GM18526 (cell line): ENCODE measurements around the gene NPPC.

Experiments
- POLR2A ChIP-seq: IDR thresholded peaks from 3 replicates; pipeline ENCODE4 v1.6.1; 2011; ENCODE audit not compliant: insufficient read length; ENCODE audit errors: extremely low read depth

NPPC gene

DNA sequence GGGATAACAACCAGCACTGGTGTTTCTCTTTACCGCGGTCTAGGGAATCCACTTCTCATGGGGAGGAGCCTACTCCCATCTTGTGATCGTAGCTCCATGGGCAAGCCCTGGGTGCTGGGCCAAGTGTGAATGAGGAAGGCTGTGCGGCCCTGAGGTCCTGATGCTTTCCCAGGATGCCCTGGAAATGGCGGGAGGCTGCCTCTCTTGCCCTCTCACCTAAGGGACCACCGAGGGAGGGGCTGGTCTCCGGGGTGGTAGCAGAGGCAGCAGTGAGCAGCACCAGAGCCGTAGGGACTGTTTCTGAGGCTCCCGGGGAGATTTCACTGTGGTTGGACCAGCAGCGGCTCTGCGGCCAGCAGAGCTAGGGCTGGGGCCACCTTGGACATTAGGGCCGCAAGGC is 15.5 kb upstream of the NPPC start:
- no peak for TF ChIP-seq POLR2A

DNA sequence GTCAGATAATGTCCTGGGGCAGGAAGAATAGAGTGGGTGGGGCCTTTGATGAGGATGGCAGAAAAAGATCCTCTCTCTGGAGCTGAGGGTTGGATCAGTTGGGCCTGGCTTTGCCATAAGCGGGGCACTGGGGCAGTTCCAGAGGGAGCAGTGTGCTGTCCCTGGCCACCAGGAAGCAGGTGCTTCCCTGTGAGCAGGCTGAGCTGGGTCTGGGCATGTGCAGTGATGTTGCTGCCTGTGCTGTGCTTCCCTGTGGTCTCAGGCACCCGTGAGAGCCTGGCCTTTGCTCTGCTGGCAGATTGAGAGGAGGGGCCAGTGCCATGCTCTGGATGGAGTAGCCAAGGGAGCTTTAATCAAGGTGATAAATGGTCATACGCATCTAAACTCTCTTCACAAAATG is 14.6 kb upstream of the NPPC start:
- TF ChIP-seq POLR2A: no peak

DNA sequence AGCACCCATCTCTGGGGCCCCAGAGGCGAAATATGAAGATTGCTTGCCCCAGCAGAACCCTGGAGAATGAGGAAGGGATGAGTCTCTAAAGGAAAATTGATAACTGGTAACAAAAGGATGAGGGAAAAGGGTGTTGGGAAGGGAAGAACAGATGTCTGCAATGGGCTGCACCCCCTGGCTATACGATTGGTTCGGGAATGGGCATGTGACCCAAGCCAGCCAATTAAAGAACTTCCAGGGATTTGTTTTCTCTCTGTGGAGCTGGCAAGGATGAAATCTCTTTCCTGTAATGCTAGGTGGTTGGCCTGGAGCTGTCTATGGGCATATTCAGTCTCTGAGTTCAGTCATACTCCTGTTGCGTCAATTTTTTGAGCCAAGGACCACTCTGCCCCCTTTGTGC is 12.8 kb upstream of the NPPC start:
- TF ChIP-seq POLR2A: no peak

DNA sequence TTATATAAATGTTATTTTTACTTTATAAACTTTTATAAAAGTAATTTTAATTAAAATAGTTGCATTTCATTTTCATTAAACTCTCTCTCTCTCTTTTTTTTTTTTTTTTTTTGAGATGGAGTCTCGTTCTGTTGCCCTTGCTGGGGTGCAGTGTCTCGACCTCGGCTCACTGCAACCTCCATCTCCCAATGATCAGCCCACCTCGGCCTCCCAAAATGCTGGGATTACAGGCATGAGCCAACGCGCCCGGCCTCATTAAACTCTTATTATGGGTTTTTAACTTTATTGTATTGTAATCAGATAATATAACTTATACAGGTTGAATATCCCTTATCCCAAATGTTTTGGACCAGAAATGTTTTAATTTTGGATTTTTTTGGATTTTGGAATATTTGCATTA is 10.9 kb upstream of the NPPC start:
- no peak for TF ChIP-seq POLR2A

DNA sequence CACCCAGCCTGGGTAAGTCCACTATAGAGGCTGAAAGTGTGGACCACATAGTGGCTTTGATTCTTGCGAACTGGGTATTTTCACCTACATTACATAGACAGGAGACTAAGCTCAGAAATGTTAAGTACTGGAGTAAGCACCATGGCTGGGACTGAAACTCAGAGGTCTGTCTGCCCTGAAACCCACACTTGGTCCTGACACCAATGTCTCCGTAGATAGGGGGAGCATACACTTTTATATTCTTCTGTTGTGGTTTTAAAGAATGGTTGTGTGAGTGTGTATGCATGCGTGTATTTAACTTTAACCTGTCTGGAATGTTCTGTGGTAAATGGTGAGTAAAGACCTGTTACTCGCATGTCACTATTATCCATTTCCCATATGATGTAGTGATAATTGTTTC is 10.3 kb upstream of the NPPC start:
- no peak for TF ChIP-seq POLR2A

DNA sequence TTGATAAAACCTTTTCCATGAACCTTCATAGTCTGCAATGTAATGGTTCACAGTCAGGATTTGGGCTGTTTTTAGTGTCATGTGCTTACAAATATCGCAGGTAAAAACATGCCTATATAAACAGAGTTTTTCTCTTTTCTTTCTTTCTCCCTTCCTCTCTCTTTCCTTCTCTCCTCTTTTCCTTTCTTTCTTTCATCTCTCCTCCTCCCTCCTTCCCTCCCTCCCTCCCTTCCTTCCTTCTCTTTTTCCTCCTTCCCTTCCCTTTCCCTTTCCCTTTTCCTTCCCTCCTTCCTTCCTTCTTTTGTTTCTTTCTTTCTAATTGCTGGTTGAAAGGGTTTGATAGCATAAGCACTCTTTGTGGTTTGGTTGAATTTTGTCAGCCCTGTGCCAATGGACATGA is 9.6 kb upstream of the NPPC start:
- TF ChIP-seq POLR2A: no peak

DNA sequence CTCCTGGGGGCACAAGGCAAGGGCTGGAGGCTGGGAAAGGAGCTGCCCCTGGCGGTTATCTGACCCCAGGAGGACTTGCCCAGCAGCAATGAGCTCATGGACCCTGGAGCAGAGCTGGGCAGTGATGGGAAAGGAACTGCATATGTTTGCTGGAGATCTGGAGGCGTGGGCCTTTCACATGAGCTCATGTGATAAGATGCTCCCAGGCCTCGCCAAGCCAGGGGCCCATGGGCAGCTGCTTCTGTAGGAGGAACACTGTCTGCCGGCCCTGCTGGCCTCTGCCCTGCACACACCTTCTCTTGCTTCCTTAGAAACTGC is 9.0 kb upstream of the NPPC start:
- no peak for TF ChIP-seq POLR2A

DNA sequence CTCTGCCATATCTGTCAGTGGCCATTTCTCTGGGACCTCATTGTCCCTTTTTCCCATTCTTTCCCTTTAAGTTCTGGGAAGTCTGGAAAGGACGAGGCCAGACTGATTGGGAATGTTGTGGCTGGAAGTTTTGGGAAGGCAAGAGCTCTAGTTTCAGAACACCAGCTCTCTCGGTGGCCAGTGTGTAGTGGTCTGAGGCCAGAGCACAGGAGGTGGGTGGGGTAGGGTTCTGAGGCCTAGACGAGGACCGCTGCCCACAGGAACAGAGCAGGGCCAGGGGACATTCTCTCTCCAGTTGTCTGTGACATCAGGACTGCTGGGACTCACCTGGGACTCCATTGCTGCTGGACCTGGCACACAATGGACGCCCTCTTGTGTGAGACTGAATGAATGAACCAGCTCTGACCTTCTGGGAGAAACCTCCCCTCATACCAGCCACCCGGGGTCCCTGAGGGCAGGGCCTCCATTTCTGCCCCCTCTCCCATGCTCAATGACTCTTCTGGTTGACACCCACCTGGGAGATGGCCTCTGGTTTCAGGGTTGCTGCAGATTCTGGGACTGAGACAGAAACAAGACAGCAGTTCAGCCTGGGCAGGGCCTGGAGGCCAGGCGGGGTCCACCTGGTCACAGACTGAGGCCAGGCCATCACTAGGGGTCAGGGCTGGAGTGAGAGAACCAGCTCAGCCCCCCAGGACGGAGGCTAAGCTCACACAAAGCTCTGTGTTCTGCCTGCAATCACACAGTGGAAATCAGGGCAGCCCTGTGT is 8.4 kb upstream of the NPPC start:
- no peak for TF ChIP-seq POLR2A

DNA sequence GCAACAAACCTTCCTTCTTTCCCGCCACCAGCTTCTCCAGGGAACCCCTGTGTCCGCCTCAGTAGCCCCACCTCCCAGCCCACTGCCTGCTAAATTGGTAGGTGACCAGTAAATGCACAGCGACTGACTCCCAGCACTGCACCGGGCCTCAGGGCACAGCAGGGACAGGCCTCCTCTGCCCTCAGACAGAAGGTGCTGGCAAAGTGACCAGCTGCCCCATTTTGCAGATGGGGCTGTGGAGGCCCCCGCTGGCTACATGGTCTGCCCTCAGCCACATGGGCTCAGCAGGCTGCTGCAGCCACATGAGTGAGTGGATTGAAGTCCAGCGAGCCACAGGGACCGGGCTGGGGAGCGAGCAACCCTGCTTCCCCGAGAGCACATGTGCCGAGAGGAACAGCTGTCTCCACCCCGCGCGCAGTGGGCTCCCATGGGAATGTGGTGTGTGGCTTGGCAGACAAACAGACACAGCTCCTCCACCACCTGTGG is 7.8 kb upstream of the NPPC start:
- TF ChIP-seq POLR2A: no peak

DNA sequence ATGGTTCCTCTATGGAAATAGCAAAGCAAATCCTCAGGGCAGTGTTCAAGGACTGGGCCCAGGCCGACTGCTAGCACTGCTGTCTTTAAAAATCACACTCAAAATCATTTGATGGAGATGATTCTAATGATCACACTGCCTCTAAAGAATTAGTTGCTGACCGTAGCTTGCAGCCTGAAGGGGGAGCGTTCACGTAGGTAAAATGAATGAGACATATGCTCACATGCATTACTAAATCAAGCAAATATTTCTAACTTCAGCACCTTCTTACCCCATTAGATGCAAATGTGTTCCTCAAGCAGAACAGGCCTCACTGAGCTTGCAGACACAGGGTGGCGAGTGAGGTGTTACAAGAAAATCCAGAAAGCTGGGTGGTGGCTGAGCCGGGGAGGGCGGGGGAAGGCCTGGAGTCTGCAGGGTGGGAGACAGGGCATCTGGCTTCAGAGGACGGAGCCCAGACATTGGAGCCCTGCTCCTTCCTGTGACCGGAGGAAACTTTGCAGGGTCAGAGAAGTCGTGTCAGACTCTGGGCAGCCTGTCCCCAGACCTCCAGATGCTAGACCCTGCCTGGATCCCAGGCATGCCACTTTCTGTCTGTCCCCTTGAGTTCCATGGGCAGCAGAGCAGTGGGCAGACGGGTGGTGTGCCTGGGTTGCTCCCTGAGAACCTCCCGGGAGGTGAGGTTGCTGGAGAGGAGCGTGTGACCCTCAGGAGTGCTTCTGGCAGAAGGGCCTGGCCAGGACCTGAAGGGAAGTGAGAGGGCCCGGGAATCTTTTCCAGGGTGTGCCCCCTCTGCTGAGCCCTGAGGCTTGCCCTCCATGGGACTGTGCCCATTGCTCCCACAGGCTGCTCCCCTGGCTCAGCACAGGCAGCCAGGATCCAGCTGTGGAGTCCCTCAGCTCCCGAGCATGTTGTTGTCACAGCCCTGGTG is 7.1 kb upstream of the NPPC start:
- TF ChIP-seq POLR2A: no peak

DNA sequence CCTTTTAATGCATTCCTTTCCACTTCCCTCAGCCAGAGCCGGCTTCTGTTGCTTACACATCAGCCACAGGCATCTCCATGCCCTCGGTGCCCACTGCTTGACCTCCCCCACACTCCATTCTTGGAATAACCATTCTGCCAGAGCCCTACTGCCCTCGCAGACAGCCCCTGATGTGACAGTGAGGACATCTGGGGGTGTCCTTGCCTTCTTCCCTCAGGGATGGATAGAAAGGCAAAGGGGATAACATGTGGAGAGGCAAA is 6.4 kb upstream of the NPPC start:
- TF ChIP-seq POLR2A: no peak

DNA sequence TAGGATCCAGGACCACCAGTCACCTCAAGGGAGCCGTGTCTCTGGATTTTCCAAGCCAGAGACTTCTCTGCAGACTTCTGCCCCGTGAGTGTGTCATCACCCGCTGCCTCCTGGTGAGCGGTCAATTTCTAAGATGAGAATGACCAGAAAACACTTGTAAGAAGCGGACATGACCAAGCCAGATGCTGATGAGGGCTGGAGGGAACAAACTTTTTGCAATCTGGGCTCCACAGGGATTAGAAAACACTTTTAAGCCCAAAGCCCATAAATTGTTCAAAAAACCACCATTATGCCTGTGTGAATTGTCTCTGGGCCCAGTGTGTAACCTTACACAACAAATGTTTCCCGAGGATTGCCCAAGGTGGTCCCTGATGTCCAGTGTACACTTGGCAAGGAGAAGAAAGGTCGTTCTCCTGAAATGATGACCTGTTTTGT is 5.3 kb upstream of the NPPC start:
- no peak for TF ChIP-seq POLR2A

DNA sequence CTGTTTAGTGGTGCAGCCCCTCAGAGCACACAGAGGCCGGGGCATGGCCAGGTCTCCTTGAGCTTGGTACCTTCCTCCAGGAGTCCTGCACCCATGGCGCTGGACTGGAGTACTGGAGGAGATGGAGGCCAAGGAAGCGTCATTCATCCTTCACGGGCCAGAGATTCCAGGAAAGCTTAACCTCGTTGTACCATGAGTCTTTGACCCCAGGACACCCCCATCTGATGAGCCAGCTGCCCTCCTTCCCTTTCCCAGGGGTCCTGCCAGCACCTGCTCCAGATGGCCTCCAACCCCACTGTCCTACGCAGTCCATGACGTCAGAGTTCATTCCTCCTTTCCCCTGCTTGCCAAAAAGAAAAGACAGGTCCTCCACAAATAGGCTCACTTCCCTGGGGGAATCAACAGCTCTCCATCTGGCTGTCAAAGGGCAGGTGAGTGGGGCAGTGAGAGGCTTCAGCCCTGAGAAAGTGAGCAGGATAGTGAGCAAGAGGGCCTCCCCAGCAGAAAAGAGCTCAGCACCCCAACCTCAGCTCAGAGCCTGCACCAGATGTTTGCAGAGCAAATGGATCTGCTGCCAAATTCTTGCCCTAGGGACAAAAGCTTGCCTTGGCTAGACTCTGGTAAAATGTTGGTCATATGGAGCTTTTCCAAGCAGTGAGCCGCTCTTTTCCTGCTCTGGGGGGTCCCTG is 4.5 kb upstream of the NPPC start:
- no peak for TF ChIP-seq POLR2A

DNA sequence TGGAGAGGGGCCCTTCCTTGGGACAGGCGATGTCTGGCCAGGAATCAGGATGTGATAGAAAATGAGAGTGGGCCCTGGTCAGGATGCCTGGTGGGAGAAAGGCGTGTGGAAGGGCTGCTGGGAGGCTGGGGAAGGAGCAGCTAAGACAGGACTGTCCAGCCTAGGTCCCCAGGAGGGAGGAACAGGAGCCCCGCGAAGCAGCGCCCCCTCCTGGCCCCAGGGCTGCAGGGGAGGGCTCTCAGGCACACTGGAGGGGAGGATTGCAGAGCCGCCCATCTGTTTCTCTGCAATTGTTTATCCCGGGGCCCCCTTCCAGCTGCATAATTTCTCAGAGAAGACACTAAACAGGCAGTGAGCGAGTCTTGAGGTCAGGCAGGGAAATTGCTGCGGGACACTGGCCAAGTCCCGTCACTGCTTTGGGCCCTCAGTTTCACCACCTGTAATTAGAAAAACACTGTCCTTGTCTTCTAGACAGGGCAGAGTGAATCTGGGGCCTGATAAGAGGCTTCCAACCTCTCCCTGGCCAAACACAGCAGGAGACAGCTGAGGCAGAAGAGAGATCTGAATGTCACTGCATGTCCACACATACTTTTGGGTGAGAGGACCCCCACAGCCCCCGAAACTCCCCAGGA is 3.9 kb upstream of the NPPC start:
- no peak for TF ChIP-seq POLR2A

DNA sequence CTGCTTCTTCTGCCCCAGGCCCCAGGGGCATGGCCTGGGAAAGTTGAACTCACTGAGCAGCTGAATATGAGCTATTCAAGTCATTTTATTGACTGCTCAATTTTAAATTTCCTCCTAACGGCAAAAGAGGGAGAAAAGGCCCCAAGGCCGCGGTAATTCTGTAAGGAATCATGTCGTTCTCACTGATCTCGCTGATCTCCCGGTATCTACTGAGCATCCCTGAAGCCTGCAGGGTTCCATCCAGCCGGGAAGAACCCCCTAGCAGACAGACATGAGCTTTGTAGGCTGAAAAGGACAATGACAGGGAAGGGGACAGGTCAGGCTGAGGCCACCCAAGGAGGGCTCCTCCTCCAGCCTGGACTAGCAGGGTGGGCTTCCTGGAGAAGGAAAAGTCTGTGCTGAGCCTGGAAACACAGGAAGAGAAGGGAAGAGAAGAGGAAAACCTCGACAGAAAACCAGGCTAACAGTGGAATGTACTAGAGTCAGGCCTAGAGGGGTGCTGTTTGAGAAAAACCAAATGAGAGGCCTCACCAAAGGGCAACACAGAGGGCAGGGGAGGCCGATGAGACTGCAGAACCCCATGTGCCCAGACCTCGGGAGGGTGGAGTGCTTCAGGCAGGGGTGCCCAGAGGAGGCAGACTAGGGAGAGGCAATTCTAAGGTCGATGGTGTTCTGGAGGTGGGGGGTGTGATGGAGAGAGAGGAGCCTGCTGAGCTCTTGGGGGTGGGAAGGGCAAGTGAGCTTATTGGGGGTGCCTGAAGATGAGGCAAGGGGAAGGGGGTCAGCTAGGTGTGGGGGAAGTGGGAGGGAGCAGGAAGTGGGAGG is 2.9 kb upstream of the NPPC start:
- TF ChIP-seq POLR2A: no peak
